A549 (cell line): ENCODE results near the gene ORC1. TPM values are rescaled to one million over a fixed set of nuclear protein-coding genes. Genes with fewer than 3 reads are reported as not detected.

Experiments used
- ATAC-seq, 2 experiments: fragments of 200-7000 bp in 1 of 2; fragments of >200 bp in 1 of 2; cut with Nextera tagmentation in 1 of 2; cut with Tn5 transposase in 1 of 2; 3 replicates each; pipeline versions ENCODE4 v1.8.0 to v1.9.1; 2018 to 2020; ENCODE audit warnings: mild to moderate bottlenecking in 1 of 2, moderate library complexity in 1 of 2
- CTCF ChIA-PET: fragments of 300-600 bp; sonication (Branson Sonifier 250); formaldehyde crosslinking; extraction: SDS; loops from one replicate; lab custom pipeline; 2021; ENCODE audit warnings: antibody characterized with exemption, inconsistent platforms; lab: Yijun Ruan, JAX
- POLR2A ChIA-PET: fragments of 350-600 bp; formaldehyde crosslinking; extraction: SDS; loops from one replicate; lab custom pipeline; 2021; ENCODE audit warnings: antibody characterized with exemption, inconsistent platforms; lab: Yijun Ruan, JAX
- DNase-seq, 2 experiments: peaks; one replicate each; pipeline versions ENCODE4 v3.0.0 to v3.0.0-alpha.2; 2011 to 2016; ENCODE audit warnings: low read depth in 1 of 2, low spot score in 1 of 2
- FAIRE-seq: peaks from 2 replicates; lab custom pipeline; 2011; peaks lifted over from hg19 to GRCh38; lab: Jason Lieb, UNC
- H3K27ac ChIP-seq, 2 experiments: fragments of >200 bp; sonication (Bioruptor Twin); formaldehyde crosslinking; 3 replicates each; pipeline ENCODE4 v1.5.1; 2016 to 2017
- H3K4me1 ChIP-seq: fragments of >200 bp; sonication (Bioruptor Twin); formaldehyde crosslinking; 3 replicates; pipeline ENCODE4 v1.6.1; 2016
- H3K4me2 ChIP-seq: fragments of >200 bp; sonication (Bioruptor Twin); formaldehyde crosslinking; 3 replicates; pipeline ENCODE4 v1.6.1; 2016
- H3K4me3 ChIP-seq: fragments of >200 bp; sonication (Bioruptor Twin); formaldehyde crosslinking; 3 replicates; pipeline ENCODE4 v1.5.1; 2016
- H3K9me3 ChIP-seq: fragments of >200 bp; sonication (Bioruptor Twin); formaldehyde crosslinking; 3 replicates; pipeline ENCODE4 v1.6.1; 2016
- BHLHE40 ChIP-seq: IDR thresholded peaks from 2 replicates; pipeline ENCODE4 v1.6.1; 2012; ENCODE audit warnings: low read depth, low read length, inconsistent platforms
- CBX2 ChIP-seq: fragments of 200-600 bp; sonication (generic); IDR thresholded peaks from 2 replicates; pipeline ENCODE4 v1.6.1; 2016; ENCODE audit warnings: low read depth, mild to moderate bottlenecking, borderline replicate concordance
- CEBPB ChIP-seq, 2 experiments: fragments of >200 bp in 1 of 2; sonication (Bioruptor Twin) in 1 of 2; formaldehyde crosslinking in 1 of 2; IDR thresholded peaks; 2 replicates each; pipeline ENCODE4 v1.6.1; 2012 to 2016
- CHD4 ChIP-seq: fragments of 200-600 bp; sonication (generic); IDR thresholded peaks from 2 replicates; pipeline ENCODE4 v1.6.1; 2016; ENCODE audit warnings: antibody characterized with exemption, mild to moderate bottlenecking, borderline replicate concordance
- EHMT2 ChIP-seq: fragments of 200-600 bp; sonication (generic); IDR thresholded peaks from 2 replicates; pipeline ENCODE4 v1.6.1; 2016; ENCODE audit warnings: antibody characterized with exemption, low read depth, mild to moderate bottlenecking, moderate library complexity
- FOSB ChIP-seq: fragments of 250-450 bp; sonication (Bioruptor Pico); IDR thresholded peaks from 2 replicates; pipeline ENCODE4 v1.5.0; 2020; ENCODE audit warnings: mild to moderate bottlenecking, moderate library complexity
- FOSL2 ChIP-seq, 2 experiments: fragments of 450-650 bp in 1 of 2; fragments of >200 bp in 1 of 2; sonication (Bioruptor Twin) in 1 of 2; formaldehyde crosslinking; IDR thresholded peaks; 2 replicates each; pipeline versions ENCODE4 v1.5.0 to v1.6.1; 2016 to 2020; ENCODE audit warnings: mild to moderate bottlenecking in 1 of 2, moderate library complexity in 1 of 2
- HEYL ChIP-seq: fragments of 250-450 bp; sonication (Bioruptor Pico); IDR thresholded peaks from 2 replicates; pipeline ENCODE4 v1.8.0; 2021; ENCODE audit warnings: mild to moderate bottlenecking, moderate library complexity
- HMGXB4 ChIP-seq: fragments of 250-450 bp; sonication (Bioruptor Pico); IDR thresholded peaks from 2 replicates; pipeline ENCODE4 v1.5.0; 2021; ENCODE audit warnings: mild to moderate bottlenecking, moderate library complexity, borderline replicate concordance
- HOXA7 ChIP-seq: fragments of 250-450 bp; sonication (Bioruptor Pico); IDR thresholded peaks from 2 replicates; pipeline ENCODE4 v1.5.0; 2020; ENCODE audit warnings: mild to moderate bottlenecking, moderate library complexity
- JUN ChIP-seq, 2 experiments: fragments of >200 bp; sonication (Bioruptor Twin); formaldehyde crosslinking; IDR thresholded peaks; 2 replicates in 1 of 2; 3 replicates in 1 of 2; pipeline ENCODE4 v1.6.1; 2016 to 2017
- JUNB ChIP-seq: fragments of >200 bp; sonication (Bioruptor Twin); formaldehyde crosslinking; IDR thresholded peaks from 2 replicates; pipeline ENCODE4 v1.6.1; 2016
- KDM5A ChIP-seq: fragments of 200-600 bp; sonication (generic); IDR thresholded peaks from 2 replicates; pipeline ENCODE4 v1.6.1; 2016; ENCODE audit warnings: antibody characterized with exemption, mild to moderate bottlenecking
- MAFK ChIP-seq: fragments of 450-650 bp; IDR thresholded peaks from 2 replicates; pipeline ENCODE4 v1.6.1; 2014; ENCODE audit not compliant: partially characterized antibody
- NPAS2 ChIP-seq: fragments of 250-450 bp; sonication (Bioruptor Pico); IDR thresholded peaks from 2 replicates; pipeline ENCODE4 v1.8.0; 2022; ENCODE audit warnings: mild to moderate bottlenecking, moderate library complexity, borderline replicate concordance
- NR3C1 ChIP-seq: fragments of >200 bp; sonication (Bioruptor Twin); formaldehyde crosslinking; IDR thresholded peaks from 3 replicates; pipeline ENCODE4 v1.6.1; 2017
- PHF8 ChIP-seq: fragments of 200-600 bp; sonication (generic); IDR thresholded peaks from 2 replicates; pipeline ENCODE4 v1.6.1; 2016; ENCODE audit warnings: low read depth, mild to moderate bottlenecking, antibody characterized with exemption, moderate library complexity, borderline replicate concordance
- POLR2A ChIP-seq: IDR thresholded peaks from 2 replicates; pipeline ENCODE4 v1.6.1; 2012; ENCODE audit warnings: mild to moderate bottlenecking, low read length
- POLR2AphosphoS2 ChIP-seq: conservative IDR thresholded peaks from 2 replicates; pipeline ENCODE4 v1.6.1; 2012; ENCODE audit warnings: low read length, improper control_type of control experiment, inconsistent platforms
- RARB ChIP-seq: fragments of 250-450 bp; sonication (Bioruptor Pico); IDR thresholded peaks from 2 replicates; pipeline ENCODE4 v1.8.0; 2021; ENCODE audit warnings: mild to moderate bottlenecking, moderate library complexity
- SMC3 ChIP-seq: fragments of >200 bp; sonication (Bioruptor Twin); formaldehyde crosslinking; IDR thresholded peaks from 3 replicates; pipeline ENCODE4 v1.6.1; 2018; ENCODE audit warnings: inconsistent platforms
- TFCP2L1 ChIP-seq: fragments of 250-450 bp; sonication (Bioruptor Pico); IDR thresholded peaks from 2 replicates; pipeline ENCODE4 v1.5.0; 2021; ENCODE audit warnings: mild to moderate bottlenecking
- ZC3H11A ChIP-seq: fragments of 450-650 bp; IDR thresholded peaks from 2 replicates; pipeline ENCODE4 v1.6.1; 2014; ENCODE audit warnings: antibody characterized with exemption, mild to moderate bottlenecking
- ZFP36 ChIP-seq: fragments of 450-650 bp; IDR thresholded peaks from 2 replicates; pipeline ENCODE4 v1.6.1; 2014; ENCODE audit warnings: borderline replicate concordance; ENCODE audit not compliant: partially characterized antibody
- ZNF302 ChIP-seq: fragments of 250-450 bp; sonication (Bioruptor Pico); IDR thresholded peaks from 2 replicates; pipeline ENCODE4 v1.9.0; 2021; ENCODE audit warnings: inconsistent platforms, mild to moderate bottlenecking, moderate library complexity
- ZSCAN20 ChIP-seq: fragments of 250-450 bp; sonication (Bioruptor Pico); IDR thresholded peaks from 2 replicates; pipeline ENCODE4 v1.8.0; 2022; ENCODE audit warnings: mild to moderate bottlenecking, moderate library complexity
- WGBS: methylation state at CpG from one replicate; pipeline ENCODE4 v1.1.6; 2017; ENCODE audit errors: missing lambda C conversion rate; 5-methylcytosine and 5-hydroxymethylcytosine counted together
- polyA plus RNA-seq, 4 experiments: library from polyadenylated mRNA; depleted of rRNA in 3 of 4; stranded (reverse); fragments of >200 nt; fragmentation: RNase III in 1 of 4; extraction: RNeasy Plus Mini Kit Qiagen cat#74134 plus additional on column Dnase treatment in 1 of 4; gene quantifications; 2 replicates in 3 of 4; 3 replicates in 1 of 4; pipeline ENCODE4 v1.2.3, GENCODE V29; 2011 to 2017
- TF ChIP-seq, protein P1 (sequence below): fragments of >200 bp; sonication (Bioruptor Twin); formaldehyde crosslinking; IDR thresholded peaks from 2 replicates; pipeline ENCODE4 v1.6.1; 2016
- TF ChIP-seq, protein P2 (sequence below): IDR thresholded peaks from 2 replicates; pipeline ENCODE4 v1.6.1; 2012
- TF ChIP-seq, protein P3 (sequence below): fragments of 150-350 bp; IDR thresholded peaks from 2 replicates; pipeline ENCODE4 v1.6.1; 2014; ENCODE audit warnings: low read depth, mild to moderate bottlenecking, low read length

ORC1 gene
- polyA plus RNA-seq, 2 of the 4 experiments (the other 2 are of a cell fraction): 18.9 to 19.1 TPM

DNA sequence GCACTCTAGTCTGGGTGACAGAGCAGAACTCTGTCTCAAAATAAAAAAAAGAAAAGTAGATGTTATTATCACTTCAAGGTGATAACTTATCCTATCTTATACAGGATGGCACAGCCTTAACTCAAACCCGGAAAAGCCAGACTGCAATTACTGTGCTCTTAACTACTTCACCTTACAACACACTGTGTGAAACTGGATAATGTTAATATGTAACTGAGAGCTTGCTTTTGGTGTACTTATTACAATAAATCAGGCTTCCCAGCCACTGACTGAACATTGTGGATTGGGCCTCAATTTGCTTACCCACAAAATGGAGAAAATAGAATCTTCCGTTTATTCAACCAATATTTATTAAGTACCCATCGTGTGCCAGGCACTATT lies 1.4 kb downstream of the ORC1 start:
- DNase-seq: no peak
- peak overlapping the region; percentile 93 to 94; a peak in 5 of 6 replicates for H3K27ac ChIP-seq
- ChIA-PET POLR2A (no interaction called here), CTCF (no interaction called here)
- no peak for TF ChIP-seq PHF8
- TF ChIP-seq, protein P1, sequence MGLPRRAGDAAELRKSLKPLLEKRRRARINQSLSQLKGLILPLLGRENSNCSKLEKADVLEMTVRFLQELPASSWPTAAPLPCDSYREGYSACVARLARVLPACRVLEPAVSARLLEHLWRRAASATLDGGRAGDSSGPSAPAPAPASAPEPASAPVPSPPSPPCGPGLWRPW: no peak
- TF ChIP-seq ZFP36: no peak
- no peak for TF ChIP-seq CBX2
- TF ChIP-seq SMC3: no peak
- TF ChIP-seq JUNB: no peak
- TF ChIP-seq RARB: no peak
- TF ChIP-seq HEYL (CRISPR knock-in tag): no peak
- TF ChIP-seq NR3C1: no peak
- no peak for TF ChIP-seq POLR2AphosphoS2
- no peak for TF ChIP-seq FOSB (CRISPR knock-in tag)
- TF ChIP-seq, protein P2, sequence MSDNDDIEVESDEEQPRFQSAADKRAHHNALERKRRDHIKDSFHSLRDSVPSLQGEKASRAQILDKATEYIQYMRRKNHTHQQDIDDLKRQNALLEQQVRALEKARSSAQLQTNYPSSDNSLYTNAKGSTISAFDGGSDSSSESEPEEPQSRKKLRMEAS: no peak
- no peak for TF ChIP-seq ZSCAN20
- TF ChIP-seq, protein P3, sequence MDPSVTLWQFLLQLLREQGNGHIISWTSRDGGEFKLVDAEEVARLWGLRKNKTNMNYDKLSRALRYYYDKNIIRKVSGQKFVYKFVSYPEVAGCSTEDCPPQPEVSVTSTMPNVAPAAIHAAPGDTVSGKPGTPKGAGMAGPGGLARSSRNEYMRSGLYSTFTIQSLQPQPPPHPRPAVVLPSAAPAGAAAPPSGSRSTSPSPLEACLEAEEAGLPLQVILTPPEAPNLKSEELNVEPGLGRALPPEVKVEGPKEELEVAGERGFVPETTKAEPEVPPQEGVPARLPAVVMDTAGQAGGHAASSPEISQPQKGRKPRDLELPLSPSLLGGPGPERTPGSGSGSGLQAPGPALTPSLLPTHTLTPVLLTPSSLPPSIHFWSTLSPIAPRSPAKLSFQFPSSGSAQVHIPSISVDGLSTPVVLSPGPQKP: no peak
- no peak for TF ChIP-seq JUN (IDR thresholded peaks at IDR 0.05)
- H3K4me2 ChIP-seq: peak overlapping the region; percentile 94
- WGBS: 9% methylated on average over 3 of the region's 3 CpGs
- peak overlapping the region; percentile 93 for H3K4me3 ChIP-seq
- FAIRE-seq: no peak
- peaks cover 21% of the 10 kb centered on the region; the same call in 2 of the 3 replicates for H3K4me1 ChIP-seq
- no peak for ATAC-seq
- no peaks in the 10 kb centered on the region for H3K9me3 ChIP-seq

- no peak for ATAC-seq
- CTCF ChIA-PET: no interaction called here
- DNase-seq: no peak
Measured at GRCh38 chr1:52400131-52400530, 4.1 kb downstream of the ORC1 start.

DNA sequence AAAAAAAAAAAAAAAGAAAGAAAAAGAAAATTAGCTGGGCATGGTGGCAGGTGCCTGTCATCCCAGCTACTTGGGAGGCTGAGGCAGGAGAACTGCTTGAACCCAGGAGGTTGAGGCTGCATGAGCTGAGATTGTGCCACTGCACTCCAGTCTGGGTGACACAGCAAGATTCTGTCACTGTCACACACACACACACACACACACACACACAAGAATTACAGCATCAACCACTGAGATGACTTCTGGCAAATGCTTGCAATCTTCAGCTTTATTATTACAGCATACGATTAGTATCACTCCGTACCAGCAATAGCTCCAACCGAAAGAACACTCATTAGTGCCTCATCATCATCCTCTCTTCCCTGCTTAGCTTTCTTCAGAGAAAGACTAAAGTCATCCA lies 4.6 kb downstream of the ORC1 start:
- CTCF ChIA-PET: no interaction called here
- 93% methylated on average over 3 of the region's 3 CpGs for WGBS
- FAIRE-seq: no peak

More at GRCh38 chr1:52400131-52400530, 4.1 kb downstream of the ORC1 start:
- H3K9me3 ChIP-seq: no peaks in the 10 kb centered on the region
- TF ChIP-seq FOSL2 (IDR thresholded peaks at IDR 0.05): no peak
- 0 out of 2 replicates have a peak, but pooled peaks have one; percentile 9 for TF ChIP-seq FOSL2 (CRISPR knock-in tag; IDR thresholded peaks at IDR 0.05)
- TF ChIP-seq TFCP2L1 (CRISPR knock-in tag): no peak
- TF ChIP-seq HOXA7: no peak
- H3K4me1 ChIP-seq: peaks cover 13% of the 10 kb centered on the region; the same call in 2 of the 3 replicates
- no peak overlapping the region for H3K4me3 ChIP-seq
- no peak overlapping the region for H3K4me2 ChIP-seq
- H3K27ac ChIP-seq: no peak overlapping the region
- POLR2A ChIA-PET: no interaction called here
- no peak for FAIRE-seq
- WGBS: 88% methylated on average over 6 of the region's 6 CpGs

More for the DNA sequence above, 4.6 kb downstream of the ORC1 start:
- Histone ChIP-seq H3K4me2 (no peak overlapping the region), H3K4me3 (no peak overlapping the region), H3K27ac (no peak overlapping the region), H3K4me1 (peaks cover 13% of the 10 kb centered on the region; the same call in 2 of the 3 replicates), H3K9me3 (no peaks in the 10 kb centered on the region)
- DNase-seq (no peak), ATAC-seq (no peak)
- POLR2A ChIA-PET: no interaction called here
- no peak for TF ChIP-seq CBX2
- no peak for TF ChIP-seq ZC3H11A
- TF ChIP-seq BHLHE40: no peak
- no peak for TF ChIP-seq CHD4
- no peak for TF ChIP-seq ZNF302 (CRISPR knock-in tag)
- no peak for TF ChIP-seq HEYL (CRISPR knock-in tag)
- no peak for TF ChIP-seq RARB
- TF ChIP-seq POLR2A: no peak
- TF ChIP-seq MAFK: no peak
- TF ChIP-seq FOSL2 (IDR thresholded peaks at IDR 0.05): no peak
- TF ChIP-seq FOSL2 (CRISPR knock-in tag; IDR thresholded peaks at IDR 0.05): no peak
- TF ChIP-seq CEBPB (IDR thresholded peaks at IDR 0.05): no peak
- TF ChIP-seq NPAS2 (CRISPR knock-in tag): no peak
- no peak for TF ChIP-seq JUN (IDR thresholded peaks at IDR 0.05)
- no peak for TF ChIP-seq HOXA7
- TF ChIP-seq HMGXB4: no peak
- no peak for TF ChIP-seq KDM5A
- no peak for TF ChIP-seq EHMT2
